Measurements from ENCODE around the gene TNFRSF12A.

The TNFRSF12A gene

GRCh38 chr16:3035972-3036725 is 16.0 kb downstream of the TNFRSF12A start:
- Histone ChIP-seq H3K27me3 (replicated peaks in 2 of 5; ENCODE audit: control insufficient read depth in 4 of 5, insufficient read depth in 5 of 5, low read length in 4 of 5) (peaks cover 7 to 96% (median 46%) of the 10 kb centered on the region in 5 experiments), H3K36me3 (ENCODE audit: control insufficient read depth in 4 of 4, insufficient read depth in 4 of 4, low read length in 3 of 4) (no peaks in the 10 kb centered on the region), H3K27ac (ENCODE audit: insufficient read depth in 1 of 2, low read depth in 1 of 2, low read length in 2 of 2, poor library complexity in 1 of 2, severe bottlenecking in 2 of 2) (no peak overlapping the region), H3K4me3 (ENCODE audit: control insufficient read depth in 1 of 7, extremely low read depth in 1 of 7, insufficient read depth in 4 of 7, low read depth in 2 of 7, low read length in 6 of 7) (peak overlapping the region in 3 of 7 experiments; percentile 11 to 28 (median 19)), H3K9me3 (ENCODE audit: control extremely low read depth in 1 of 5, control insufficient read depth in 4 of 5, insufficient read depth in 2 of 5, low read depth in 1 of 5, low read length in 4 of 5) (no peaks in the 10 kb centered on the region), H3K4me1 (ENCODE audit: control extremely low read depth in 1 of 4, control insufficient read depth in 4 of 4, insufficient read depth in 4 of 4, low read length in 3 of 4) (peaks cover 0 to 13% (median 3%) of the 10 kb centered on the region in 4 experiments)
- DNase-seq, result no peak
- 4% methylated on average over 35 of the region's 40 CpGs for WGBS (ENCODE audit: insufficient coverage)
- ChIA-PET CTCF (interaction anchor here (1.0 to 12.5 kb wide), 7 partner anchors 5 to 93 kb away, joined by 3 to 197 read pairs (median 100); partner anchors contain the start of genes BICDL2, CLDN6, HCFC1R1 and MMP25), POLR2A (no interaction called here)

GRCh38 chr16:3036726-3037315 is 16.7 kb downstream of the TNFRSF12A start, which contains the start of gene BICDL2:
Gene BICDL2 (minus strand): TSS chr16:3036944. CDS start chr16:3035496, 1,448 bp downstream.
- peak within 1 kb of the TSS in 3 of 7 experiments; percentile 11 to 28 (median 19) for H3K4me3 ChIP-seq (ENCODE audit: control insufficient read depth in 1 of 7, extremely low read depth in 1 of 7, insufficient read depth in 4 of 7, low read depth in 2 of 7, low read length in 6 of 7)

GRCh38 chr16:3038256-3038655 is 18.1 kb downstream of the TNFRSF12A start:
- Histone ChIP-seq H3K4me1 (ENCODE audit: control extremely low read depth in 1 of 4, control insufficient read depth in 4 of 4, insufficient read depth in 4 of 4, low read length in 3 of 4) (peaks cover 0 to 13% (median 3%) of the 10 kb centered on the region in 4 experiments), H3K27me3 (replicated peaks in 2 of 5; ENCODE audit: control insufficient read depth in 4 of 5, insufficient read depth in 5 of 5, low read length in 4 of 5) (peaks cover 7 to 96% (median 39%) of the 10 kb centered on the region in 5 experiments), H3K9me3 (ENCODE audit: control extremely low read depth in 1 of 5, control insufficient read depth in 4 of 5, insufficient read depth in 2 of 5, low read depth in 1 of 5, low read length in 4 of 5) (no peaks in the 10 kb centered on the region), H3K4me3 (ENCODE audit: control insufficient read depth in 1 of 7, extremely low read depth in 1 of 7, insufficient read depth in 4 of 7, low read depth in 2 of 7, low read length in 6 of 7) (no peak overlapping the region), H3K36me3 (ENCODE audit: control insufficient read depth in 4 of 4, insufficient read depth in 4 of 4, low read length in 3 of 4) (no peaks in the 10 kb centered on the region), H3K27ac (ENCODE audit: insufficient read depth in 1 of 2, low read depth in 1 of 2, low read length in 2 of 2, poor library complexity in 1 of 2, severe bottlenecking in 2 of 2) (no peak overlapping the region)
- WGBS (ENCODE audit: insufficient coverage), result 55% methylated on average over 7 of the region's 11 CpGs
- no peak for DNase-seq
- ChIA-PET POLR2A (interaction anchor here (0.5 kb wide), 1 partner anchor 25 kb away, joined by 3 read pairs; no protein-coding TSS in a partner anchor), CTCF (interaction anchor here (1.3 to 10.0 kb wide), 6 partner anchors 8 to 91 kb away, joined by 3 to 141 read pairs (median 5); no protein-coding TSS in a partner anchor)

More at GRCh38 chr16:3036726-3037315, 16.7 kb downstream of the TNFRSF12A start, which contains the start of gene BICDL2:
- WGBS (ENCODE audit: insufficient coverage), result 6% methylated on average over 38 of the region's 44 CpGs
- Histone ChIP-seq H3K9me3 (ENCODE audit: control extremely low read depth in 1 of 5, control insufficient read depth in 4 of 5, insufficient read depth in 2 of 5, low read depth in 1 of 5, low read length in 4 of 5) (no peaks in the 10 kb centered on the region), H3K4me1 (ENCODE audit: control extremely low read depth in 1 of 4, control insufficient read depth in 4 of 4, insufficient read depth in 4 of 4, low read length in 3 of 4) (peaks cover 0 to 13% (median 3%) of the 10 kb centered on the region in 4 experiments), H3K27ac (ENCODE audit: insufficient read depth in 1 of 2, low read depth in 1 of 2, low read length in 2 of 2, poor library complexity in 1 of 2, severe bottlenecking in 2 of 2) (no peak within 1 kb of the TSS), H3K36me3 (ENCODE audit: control insufficient read depth in 4 of 4, insufficient read depth in 4 of 4, low read length in 3 of 4) (no peaks in the 10 kb centered on the region), H3K27me3 (replicated peaks in 2 of 5; ENCODE audit: control insufficient read depth in 4 of 5, insufficient read depth in 5 of 5, low read length in 4 of 5) (peaks cover 7 to 96% (median 46%) of the 10 kb centered on the region in 5 experiments)
- ChIA-PET POLR2A (no interaction called here), CTCF (interaction anchor here (1.5 to 12.5 kb wide), 3 partner anchors 6 to 92 kb away, joined by 3 to 197 read pairs (median 141); no protein-coding TSS in a partner anchor)
- DNase-seq, result no peak

GRCh38 chr16:3038896-3039295 is 18.7 kb downstream of the TNFRSF12A start:
- no peak for DNase-seq
- no peak overlapping the region for H3K27ac ChIP-seq (ENCODE audit: insufficient read depth in 1 of 2, low read depth in 1 of 2, low read length in 2 of 2, poor library complexity in 1 of 2, severe bottlenecking in 2 of 2)
- H3K4me1 ChIP-seq (ENCODE audit: control extremely low read depth in 1 of 4, control insufficient read depth in 4 of 4, insufficient read depth in 4 of 4, low read length in 3 of 4), result peaks cover 0 to 13% (median 3%) of the 10 kb centered on the region in 4 experiments
- ChIA-PET CTCF (interaction anchor here (0.6 to 10.0 kb wide), 8 partner anchors 8 to 86 kb away, joined by 3 to 141 read pairs (median 4); no protein-coding TSS in a partner anchor), POLR2A (interaction anchor here (0.5 kb wide), 1 partner anchor 25 kb away, joined by 3 read pairs; no protein-coding TSS in a partner anchor)
- no peak overlapping the region for H3K4me3 ChIP-seq (ENCODE audit: control insufficient read depth in 1 of 7, extremely low read depth in 1 of 7, insufficient read depth in 4 of 7, low read depth in 2 of 7, low read length in 6 of 7)
- H3K36me3 ChIP-seq (ENCODE audit: control insufficient read depth in 4 of 4, insufficient read depth in 4 of 4, low read length in 3 of 4), result no peaks in the 10 kb centered on the region
- WGBS (ENCODE audit: insufficient coverage), result 69% methylated on average over 3 of the region's 5 CpGs
- no peaks in the 10 kb centered on the region for H3K9me3 ChIP-seq (ENCODE audit: control extremely low read depth in 1 of 5, control insufficient read depth in 4 of 5, insufficient read depth in 2 of 5, low read depth in 1 of 5, low read length in 4 of 5)
- peaks cover 7 to 96% (median 38%) of the 10 kb centered on the region in 5 experiments for H3K27me3 ChIP-seq (replicated peaks in 2 of 5; ENCODE audit: control insufficient read depth in 4 of 5, insufficient read depth in 5 of 5, low read length in 4 of 5)

- Histone ChIP-seq H3K36me3 (ENCODE audit: control insufficient read depth in 4 of 4, insufficient read depth in 4 of 4, low read length in 3 of 4) (no peaks in the 10 kb centered on the region), H3K27me3 (replicated peaks in 2 of 5; ENCODE audit: control insufficient read depth in 4 of 5, insufficient read depth in 5 of 5, low read length in 4 of 5) (peaks cover 11 to 95% (median 39%) of the 10 kb centered on the region in 5 experiments)
- WGBS (ENCODE audit: insufficient coverage), result 83% methylated on average over 1 of the region's 3 CpGs
Measured at GRCh38 chr16:3042376-3042775, 22.2 kb downstream of the TNFRSF12A start.

GRCh38 chr16:3044708-3045107 is 24.5 kb downstream of the TNFRSF12A start:
- POLR2A ChIA-PET, result no interaction called here
- CTCF ChIA-PET, result interaction anchor here (10.0 kb wide), 1 partner anchor 14 kb away, joined by 141 read pairs; no protein-coding TSS in a partner anchor
- Histone ChIP-seq H3K36me3 (ENCODE audit: control insufficient read depth in 4 of 4, insufficient read depth in 4 of 4, low read length in 3 of 4) (no peaks in the 10 kb centered on the region), H3K27me3 (replicated peaks in 2 of 5; ENCODE audit: control insufficient read depth in 4 of 5, insufficient read depth in 5 of 5, low read length in 4 of 5) (peaks cover 8 to 95% (median 32%) of the 10 kb centered on the region in 5 experiments), H3K4me1 (ENCODE audit: control extremely low read depth in 1 of 4, control insufficient read depth in 4 of 4, insufficient read depth in 4 of 4, low read length in 3 of 4) (peaks cover 0 to 29% (median 21%) of the 10 kb centered on the region in 4 experiments), H3K27ac (ENCODE audit: insufficient read depth in 1 of 2, low read depth in 1 of 2, low read length in 2 of 2, poor library complexity in 1 of 2, severe bottlenecking in 2 of 2) (no peak overlapping the region), H3K9me3 (ENCODE audit: control extremely low read depth in 1 of 5, control insufficient read depth in 4 of 5, insufficient read depth in 2 of 5, low read depth in 1 of 5, low read length in 4 of 5) (no peaks in the 10 kb centered on the region), H3K4me3 (ENCODE audit: control insufficient read depth in 1 of 7, extremely low read depth in 1 of 7, insufficient read depth in 4 of 7, low read depth in 2 of 7, low read length in 6 of 7) (no peak overlapping the region)
- WGBS (ENCODE audit: insufficient coverage), result 96% methylated on average over 5 of the region's 6 CpGs
- DNase-seq, result no peak

More at GRCh38 chr16:3042376-3042775, 22.2 kb downstream of the TNFRSF12A start:
- Histone ChIP-seq H3K4me3 (ENCODE audit: control insufficient read depth in 1 of 7, extremely low read depth in 1 of 7, insufficient read depth in 4 of 7, low read depth in 2 of 7, low read length in 6 of 7) (no peak overlapping the region), H3K27ac (ENCODE audit: insufficient read depth in 1 of 2, low read depth in 1 of 2, low read length in 2 of 2, poor library complexity in 1 of 2, severe bottlenecking in 2 of 2) (no peak overlapping the region), H3K4me1 (ENCODE audit: control extremely low read depth in 1 of 4, control insufficient read depth in 4 of 4, insufficient read depth in 4 of 4, low read length in 3 of 4) (peaks cover 0 to 19% (median 18%) of the 10 kb centered on the region in 4 experiments), H3K9me3 (ENCODE audit: control extremely low read depth in 1 of 5, control insufficient read depth in 4 of 5, insufficient read depth in 2 of 5, low read depth in 1 of 5, low read length in 4 of 5) (no peaks in the 10 kb centered on the region)
- ChIA-PET CTCF (interaction anchor here (0.8 to 10.0 kb wide), 3 partner anchors 9 to 39 kb away, joined by 3 to 141 read pairs (median 4); no protein-coding TSS in a partner anchor), POLR2A (no interaction called here)
- no peak for DNase-seq
